Fibroblast of the conjunctiva (primary cell): Measurements from ENCODE around the gene PBX1.

ENCODE experiments used
- DNase-seq: peaks from one replicate; pipeline ENCODE4 v3.0.0-alpha.2; 2010; ENCODE audit warnings: low read depth

PBX1 gene

GRCh38 chr1:164759979-164760469, 201.0 kb downstream of the PBX1 start:
- DNase-seq = no peak

DNA sequence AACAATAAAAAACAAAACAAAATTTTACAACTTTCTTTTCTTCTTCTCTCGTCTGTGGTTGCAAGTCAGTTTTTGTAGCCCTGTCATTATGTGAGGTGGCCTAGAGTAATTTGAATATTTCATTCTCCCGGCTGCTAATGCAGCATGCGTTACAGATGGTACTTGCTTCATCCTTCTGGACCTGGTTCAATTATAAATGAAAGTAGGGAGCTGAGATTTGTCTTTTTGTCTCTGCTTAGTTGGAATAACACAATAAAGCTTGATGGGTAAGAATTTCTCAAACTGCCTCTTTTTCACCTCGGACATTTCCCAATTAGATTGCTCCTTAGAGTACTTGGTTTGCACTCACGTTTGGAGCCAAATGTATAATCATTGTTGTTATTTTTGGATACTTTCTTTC, 201.6 kb downstream of the PBX1 start:
- DNase-seq = no peak

DNA sequence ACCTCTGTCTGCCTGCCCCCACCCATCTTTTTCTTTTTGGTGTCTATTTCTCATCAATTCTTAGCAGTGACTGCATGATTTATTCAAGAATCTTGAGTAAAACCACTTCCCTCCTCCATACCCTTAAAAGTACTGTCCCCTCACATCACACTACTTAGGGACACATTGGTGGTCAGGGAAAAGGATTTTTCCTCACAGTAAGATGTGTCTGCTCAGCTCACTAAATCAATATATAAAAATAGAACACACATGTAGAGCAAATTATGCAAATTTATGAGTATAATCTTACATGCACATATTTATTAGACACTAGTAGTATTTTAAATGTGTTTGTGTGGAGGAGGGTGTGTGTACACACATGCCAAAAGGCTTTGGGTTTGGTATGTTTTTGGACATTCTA, 202.0 kb downstream of the PBX1 start:
- DNase-seq = no peak

GRCh38 chr1:164763098-164763497, 204.1 kb downstream of the PBX1 start:
- no peak for DNase-seq

- DNase-seq = no peak
Measured at GRCh38 chr1:164764333-164764732, 205.3 kb downstream of the PBX1 start.

GRCh38 chr1:164765557-164765956, 206.6 kb downstream of the PBX1 start:
- DNase-seq = peak; percentile 73

DNA sequence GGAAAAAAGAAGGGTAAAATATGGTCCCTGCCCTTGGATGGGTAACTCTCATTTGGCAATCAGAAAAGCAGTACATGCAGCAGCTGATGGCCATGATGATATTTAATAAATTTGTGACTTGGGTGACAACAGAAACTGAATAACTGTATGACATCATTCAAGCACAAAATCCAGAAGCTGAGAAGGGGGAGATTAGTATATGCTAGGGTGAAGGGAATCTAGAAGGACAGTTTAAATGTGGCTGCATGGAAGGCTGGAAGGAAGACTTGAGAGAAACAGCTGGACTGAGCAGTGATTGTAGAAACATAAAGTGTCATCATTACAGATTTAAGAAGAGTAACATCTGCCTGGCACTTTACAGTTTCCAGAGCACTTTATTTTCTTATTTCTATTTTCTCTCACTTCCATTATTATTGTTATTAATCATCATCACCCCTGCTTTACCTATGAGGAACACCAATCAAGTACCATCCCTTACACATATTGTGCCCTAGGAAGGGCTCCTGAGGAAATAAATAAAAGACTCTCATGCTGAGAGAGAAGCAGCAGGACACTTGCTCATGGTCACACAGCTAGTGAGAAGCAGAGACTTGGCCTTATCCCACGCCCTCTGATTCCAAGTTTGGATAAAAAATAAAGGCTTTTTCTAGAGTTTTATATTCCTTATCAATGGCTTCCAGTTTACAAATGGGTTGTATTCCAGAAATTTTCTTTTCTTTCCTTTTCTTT, 207.2 kb downstream of the PBX1 start:
- no peak for DNase-seq

GRCh38 chr1:164767752-164768402, 208.9 kb downstream of the PBX1 start:
- DNase-seq = no peak

DNA sequence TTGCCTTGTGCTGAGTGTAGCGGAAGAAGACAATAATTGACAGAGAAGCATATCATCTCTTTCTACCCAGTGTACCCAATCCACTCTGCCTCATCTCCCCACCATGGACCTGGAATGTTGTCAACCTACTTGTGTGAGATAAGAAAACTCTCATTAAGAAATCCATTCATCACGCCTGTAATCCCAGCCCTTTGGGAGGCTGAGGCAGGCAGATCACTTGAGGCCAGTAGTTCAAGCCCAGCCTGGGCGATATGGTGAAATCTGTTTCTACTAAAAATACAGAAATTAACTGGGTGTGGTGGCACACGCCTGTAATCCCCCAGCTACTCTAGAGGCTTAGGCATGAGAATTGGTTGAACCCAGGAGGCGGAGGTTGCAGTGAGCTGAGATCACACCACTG, 209.6 kb downstream of the PBX1 start:
- no peak for DNase-seq

DNA sequence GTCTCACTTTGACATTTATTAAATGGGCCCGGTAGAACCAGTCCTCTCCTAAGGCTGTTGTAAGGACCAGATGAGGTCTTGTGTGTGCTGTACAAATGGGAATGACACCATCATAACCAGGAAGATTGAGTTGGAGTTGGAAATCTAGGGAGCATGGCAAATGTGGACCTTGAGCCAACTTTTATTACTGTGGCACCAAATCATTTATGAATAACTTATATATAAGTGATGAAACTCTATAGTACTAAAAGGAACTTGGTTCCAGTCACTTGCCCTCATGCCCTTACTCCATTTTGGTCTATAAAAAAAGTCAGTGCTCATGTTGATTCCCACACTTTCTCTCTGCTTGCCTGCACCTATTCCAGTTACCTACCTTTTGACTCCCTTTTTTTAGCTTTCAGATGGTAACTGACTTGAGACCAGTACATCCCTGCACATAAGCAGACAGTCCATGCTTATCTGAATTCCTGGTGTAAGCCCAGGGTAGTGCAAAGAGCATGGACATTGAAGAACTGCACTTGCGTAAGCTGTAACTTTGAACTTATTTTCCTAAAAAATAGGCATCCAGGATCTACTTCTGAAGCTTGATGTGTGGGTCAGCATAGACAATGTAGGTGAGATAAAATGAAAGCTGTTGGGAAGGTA, 210.6 kb downstream of the PBX1 start:
- DNase-seq = no peak

DNA sequence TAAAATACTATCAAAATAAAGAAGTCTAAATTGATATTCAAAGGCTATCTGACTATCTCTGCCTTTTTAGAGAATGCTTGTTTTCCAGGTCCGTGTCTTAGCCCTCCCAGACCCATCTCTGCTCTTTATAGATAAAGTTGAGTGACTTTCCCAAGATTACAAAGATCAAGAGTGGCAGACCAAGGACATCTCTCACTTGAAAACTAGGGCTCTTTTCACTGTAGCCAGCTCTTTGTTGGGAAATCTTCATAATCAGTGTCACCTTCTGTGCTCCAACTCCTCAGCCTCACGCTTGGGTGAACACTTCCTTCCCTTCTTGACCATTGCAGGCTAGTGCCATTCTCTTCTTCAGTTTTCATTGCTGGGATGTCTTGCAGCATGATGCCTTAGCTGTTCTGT, 211.1 kb downstream of the PBX1 start:
- no peak for DNase-seq

GRCh38 chr1:164771041-164771618, 212.1 kb downstream of the PBX1 start:
- no peak for DNase-seq

DNA sequence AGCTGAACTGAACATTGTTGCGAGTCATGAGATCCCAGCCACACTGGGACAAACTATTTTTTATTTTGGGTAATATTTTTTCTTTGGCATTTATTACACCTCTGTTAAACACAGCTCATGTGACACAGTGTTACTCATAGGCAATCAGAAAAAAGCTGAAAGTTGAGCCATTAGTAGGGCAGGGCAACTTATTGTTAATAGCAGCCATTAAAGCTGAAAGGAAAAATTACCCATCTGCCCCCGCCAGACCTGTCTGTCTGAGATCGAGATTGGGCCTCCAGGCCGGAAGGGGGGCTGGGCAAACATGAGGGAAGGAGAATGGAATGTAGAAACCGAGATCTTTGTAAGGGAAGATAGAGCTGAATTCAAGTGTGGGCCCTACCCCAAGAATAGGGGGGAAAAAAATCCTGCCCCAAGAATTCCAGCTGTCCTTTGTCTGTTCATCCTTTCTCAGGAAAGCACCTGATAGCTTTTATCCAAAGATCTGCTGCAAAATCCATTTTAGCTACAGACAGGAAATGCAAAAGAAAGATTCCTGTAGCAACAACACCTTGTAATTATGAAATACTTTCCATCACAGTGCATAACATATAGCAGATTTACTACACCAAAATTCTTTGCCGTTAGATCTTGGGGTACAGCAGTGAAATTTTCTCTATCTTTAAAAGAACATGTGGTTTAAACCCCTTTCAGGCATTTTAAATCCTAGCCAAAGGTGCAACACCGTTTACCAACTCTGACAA, 212.8 kb downstream of the PBX1 start:
- DNase-seq = no peak

GRCh38 chr1:164772635-164773034, 213.7 kb downstream of the PBX1 start:
- peak; percentile 71 for DNase-seq

DNA sequence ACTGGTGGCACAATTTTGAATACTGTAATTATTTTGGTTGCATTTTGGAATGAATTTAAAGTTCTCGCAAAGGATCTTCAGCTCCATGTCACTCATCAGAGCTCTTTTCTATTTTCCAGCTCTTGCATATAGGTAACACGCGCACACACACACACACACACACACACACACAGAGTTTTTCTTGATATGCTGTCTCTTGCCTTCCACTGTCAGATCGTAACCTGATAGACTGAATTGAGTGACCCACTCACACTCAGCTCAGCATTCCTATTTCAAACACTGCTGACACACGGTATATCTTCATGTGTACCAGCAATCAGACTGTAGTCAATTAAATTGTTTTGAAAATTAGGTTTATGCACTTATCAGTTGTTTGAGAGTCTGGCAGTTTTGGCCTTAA, 214.1 kb downstream of the PBX1 start:
- DNase-seq = no peak

- DNase-seq = no peak
Measured at GRCh38 chr1:164774413-164774812, 215.4 kb downstream of the PBX1 start.

DNA sequence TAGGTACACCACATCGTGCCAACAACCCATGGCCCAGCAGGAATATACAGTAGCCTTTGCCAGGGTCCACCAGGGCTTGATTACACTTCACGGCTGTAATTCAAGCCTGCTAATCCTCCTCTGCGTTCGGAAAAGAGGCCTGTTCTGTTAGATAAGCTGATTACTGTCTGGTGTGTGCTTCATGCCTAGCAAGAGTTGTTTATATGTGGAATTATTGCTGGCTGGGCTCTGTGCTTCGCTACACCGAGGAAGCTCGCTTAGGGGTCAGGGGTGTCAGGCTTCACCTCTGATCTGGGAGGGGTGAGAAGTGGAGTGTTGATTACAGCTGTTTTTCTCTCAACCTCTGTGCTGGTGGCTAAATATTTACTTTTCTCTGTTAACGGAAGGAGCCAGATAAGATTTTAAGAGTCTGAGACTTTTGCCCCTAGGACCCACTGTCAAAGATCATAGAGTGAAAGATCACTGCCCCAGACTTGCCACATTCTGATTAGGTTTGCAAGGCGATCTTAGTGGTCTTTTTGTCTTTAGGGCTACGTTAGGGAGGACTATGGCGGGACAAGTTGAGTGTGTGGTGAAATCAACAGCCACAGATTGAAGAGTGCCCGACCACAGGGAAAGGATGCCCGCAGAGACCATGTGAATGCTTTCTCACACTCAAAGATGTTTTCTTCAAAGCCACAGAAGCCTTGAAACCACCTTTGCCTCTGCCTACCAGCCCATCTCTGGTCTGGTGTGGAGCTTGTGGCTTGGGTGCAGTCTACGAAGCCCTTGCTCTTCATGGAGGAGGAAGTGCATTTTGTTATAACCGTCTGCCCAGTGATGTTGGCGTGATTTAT, 216.1 kb downstream of the PBX1 start:
- no peak for DNase-seq

- no peak for DNase-seq
Measured at GRCh38 chr1:164777518-164777917, 218.5 kb downstream of the PBX1 start.

DNA sequence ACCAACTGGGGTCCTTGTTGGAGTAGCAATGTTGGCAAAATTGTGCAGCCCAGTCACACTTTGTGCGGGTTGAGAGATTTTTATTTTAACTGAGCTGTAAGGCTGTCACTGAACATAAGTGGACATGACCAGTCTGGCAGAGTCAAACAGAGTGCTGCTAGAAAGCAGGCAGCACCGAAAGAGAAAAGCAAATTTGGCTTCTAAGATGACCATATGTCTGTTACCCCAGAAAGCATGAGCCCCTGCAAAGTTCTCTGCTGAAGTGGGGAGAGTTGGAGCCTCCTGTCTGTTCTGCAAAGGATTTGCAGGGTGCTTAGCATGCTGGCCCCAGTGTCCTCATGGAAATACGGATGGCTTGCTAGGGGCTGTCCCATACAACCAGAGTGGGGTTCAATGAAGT, 220.4 kb downstream of the PBX1 start:
- DNase-seq = no peak

DNA sequence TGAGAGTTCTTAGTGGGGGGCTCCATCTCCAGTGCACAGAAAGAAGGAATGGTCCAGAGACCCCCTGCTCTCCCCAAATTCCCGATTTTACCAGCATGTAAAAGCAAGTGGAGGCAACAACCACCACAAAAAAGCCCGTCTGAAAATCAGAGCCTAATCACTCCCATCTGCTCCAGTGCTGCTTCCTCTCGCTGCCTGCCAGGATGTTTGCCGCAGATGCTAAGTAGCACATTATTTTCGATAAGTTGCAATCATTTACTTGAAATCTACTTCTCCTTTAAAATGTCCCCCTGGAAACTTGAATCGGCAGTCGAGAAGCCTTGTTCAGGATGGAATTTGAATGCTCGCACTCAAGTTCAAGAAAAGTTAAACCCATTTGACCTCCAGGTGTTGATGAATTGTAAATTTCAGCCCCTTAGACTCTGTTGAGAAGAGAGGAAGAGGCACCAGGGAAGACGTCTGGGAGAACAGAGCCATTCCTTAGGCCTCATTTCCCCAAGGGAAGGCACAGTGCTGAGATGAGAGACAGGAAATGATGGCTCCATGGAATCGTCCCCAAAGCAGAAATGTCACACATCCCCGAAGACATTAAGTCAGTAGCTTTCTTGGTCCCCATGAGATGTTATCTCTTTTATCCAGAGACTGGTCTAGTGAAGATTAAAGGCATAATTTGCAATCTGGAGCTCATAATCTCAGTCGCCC, 221.3 kb downstream of the PBX1 start:
- DNase-seq = no peak

DNA sequence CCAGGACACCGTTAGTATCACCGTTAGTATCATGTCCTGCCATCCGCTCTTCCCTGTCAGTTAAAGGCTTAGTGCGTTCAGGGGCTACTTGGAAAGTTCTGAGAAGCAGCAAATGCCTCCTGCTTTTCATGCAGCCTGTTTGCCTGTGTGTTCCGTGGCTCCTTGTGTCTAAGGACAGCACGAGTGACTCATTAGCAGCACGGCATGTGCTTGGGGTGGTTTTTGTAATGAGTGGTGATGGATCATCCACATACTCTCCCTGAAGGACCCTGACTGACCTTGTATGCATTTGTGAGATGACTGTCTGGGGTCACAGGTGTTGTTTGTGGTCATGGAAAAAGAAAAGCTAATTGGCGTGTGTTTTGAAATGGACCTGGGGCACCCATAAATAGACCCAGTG, 221.9 kb downstream of the PBX1 start:
- peak; percentile 53 for DNase-seq
